Smooth muscle cell of the brain vasculature (primary cell): ENCODE measurements around the gene VSTM2A.

Source experiments
- DNase-seq: peaks from one replicate; pipeline ENCODE4 v3.0.0-alpha.2; 2012; ENCODE audit warnings: low read depth, low spot score

VSTM2A gene

DNA sequence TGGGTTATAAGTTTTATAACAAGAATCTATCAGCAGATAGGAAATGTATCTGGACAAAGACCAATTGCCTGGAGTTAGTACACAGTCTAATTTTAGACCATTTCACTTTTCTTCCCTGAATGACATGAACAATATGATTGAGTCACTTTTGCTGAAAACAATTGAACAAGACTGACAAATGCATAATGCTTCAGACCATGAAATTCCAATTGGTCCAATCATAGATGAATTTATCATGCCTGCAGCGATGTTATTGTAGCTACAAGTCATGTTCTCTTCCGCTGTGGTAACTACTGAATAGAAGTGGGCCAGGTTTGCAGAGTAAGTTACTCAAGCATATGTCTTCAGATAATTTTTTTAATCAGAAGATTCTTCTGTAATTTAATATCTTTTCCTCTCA, 73.4 kb downstream of the VSTM2A start:
- no peak for DNase-seq
